GM21576 (cell line): ENCODE measurements around the gene MTHFD1.

ENCODE experiments used
- ATAC-seq: cut with Tn5 transposase; IDR thresholded peaks from one replicate; pipeline ENCODE4 v1.9.1; 2021; ENCODE audit warnings: mild to moderate bottlenecking, moderate library complexity; ENCODE audit not compliant: unreplicated experiment

Gene MTHFD1

DNA sequence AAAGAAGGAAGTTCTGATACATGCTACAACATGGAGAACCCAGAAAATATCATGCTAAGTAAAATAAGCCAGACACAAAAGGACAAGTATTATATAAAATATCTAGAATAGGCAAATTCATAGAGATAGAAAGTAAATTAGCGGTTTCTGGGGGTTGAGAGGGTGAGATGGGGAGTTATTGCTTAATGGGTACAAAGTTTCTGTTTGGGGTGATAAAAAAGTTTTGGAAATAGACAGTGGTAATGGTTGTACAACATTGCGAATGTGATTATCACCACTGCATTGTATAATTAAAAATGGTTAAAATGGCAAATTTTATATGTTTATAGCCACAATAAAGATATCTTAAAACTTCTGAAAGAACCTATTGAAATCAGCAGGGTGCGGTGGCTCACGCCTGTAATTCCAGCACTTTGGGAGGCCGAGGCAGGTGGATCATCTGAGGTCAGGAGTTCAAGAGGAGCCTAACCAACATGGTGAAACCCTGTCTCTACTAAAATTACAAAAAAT, 100.5 kb downstream of the MTHFD1 start:
- no peak for ATAC-seq

DNA sequence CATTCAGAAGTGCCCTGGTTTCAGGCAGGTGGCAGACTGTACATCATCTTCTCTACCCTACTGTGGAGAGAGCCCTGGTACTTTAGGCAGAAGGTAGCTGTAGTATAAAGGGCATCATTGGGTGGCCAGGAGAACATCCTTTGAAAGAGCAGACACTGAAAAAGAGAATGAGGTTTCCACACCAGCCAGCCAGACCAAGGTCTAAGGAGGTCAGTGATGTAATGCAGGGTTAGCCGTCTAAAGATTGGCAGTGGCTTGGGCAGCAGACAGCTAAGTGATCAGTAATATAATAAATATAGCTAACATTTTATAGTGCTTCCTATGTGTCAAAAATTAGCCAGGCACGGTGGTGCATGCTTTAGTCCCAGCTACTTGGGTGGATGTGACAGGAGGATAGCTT, 103.5 kb downstream of the MTHFD1 start:
- ATAC-seq, result no peak

DNA sequence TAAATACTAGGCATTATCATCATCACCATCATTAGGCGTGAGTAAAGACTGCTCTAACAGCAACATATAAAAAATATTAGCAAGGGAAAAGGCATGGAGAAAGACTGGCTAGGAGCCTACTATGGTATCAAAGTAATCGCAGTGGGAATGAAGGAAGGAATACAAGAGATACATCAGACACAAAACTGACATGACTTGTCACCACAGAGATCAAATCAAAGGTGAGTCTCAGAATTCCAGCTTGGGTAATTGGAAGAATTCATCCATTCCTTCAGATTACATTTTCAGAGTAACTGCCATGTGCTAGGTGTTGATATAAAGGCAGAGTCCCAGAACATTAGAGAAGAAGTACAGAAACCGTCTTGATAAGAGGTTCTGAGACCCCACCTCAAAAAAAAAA, 105.3 kb downstream of the MTHFD1 start:
- no peak for ATAC-seq

DNA sequence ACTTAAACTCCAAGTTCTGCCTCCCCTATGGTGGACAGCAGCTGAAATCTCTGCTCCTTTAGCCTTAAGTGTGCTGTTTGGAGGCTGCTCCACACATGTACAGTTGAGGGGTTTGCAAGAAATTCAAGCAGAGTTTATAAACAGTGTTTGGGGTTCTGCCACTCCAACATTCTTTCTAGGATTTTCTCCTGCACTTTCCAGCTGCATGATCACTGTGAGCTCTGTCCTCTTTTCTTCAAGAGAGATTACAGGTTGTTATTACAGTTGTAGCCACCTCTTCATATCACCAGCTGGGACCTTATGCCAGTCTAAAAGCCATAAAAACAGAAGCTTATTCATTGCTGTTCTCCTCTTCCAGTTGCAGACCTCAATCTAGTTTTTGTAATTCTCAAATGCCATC, 107.1 kb downstream of the MTHFD1 start:
- no peak for ATAC-seq

- no peak for ATAC-seq
Measured at GRCh38 chr14:64496764-64497163, 108.6 kb downstream of the MTHFD1 start.

DNA sequence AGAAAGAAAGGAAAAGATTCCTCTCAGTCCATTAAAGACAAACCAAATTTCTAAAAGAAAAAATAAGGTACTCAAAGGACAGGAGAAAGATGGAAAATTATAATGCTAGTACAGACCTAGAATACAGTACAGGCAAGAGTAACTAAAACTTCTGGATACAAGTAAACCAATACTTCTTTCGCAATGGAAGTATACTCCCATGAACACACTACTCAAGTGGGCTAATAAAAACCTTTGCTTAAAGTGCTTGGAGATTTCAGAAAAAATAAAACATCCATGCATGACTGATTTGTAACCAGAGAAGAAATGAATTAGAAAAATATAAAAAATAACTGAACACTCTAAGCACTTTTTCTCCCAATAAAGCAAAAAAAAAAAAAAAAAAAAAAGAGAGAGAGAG, 111.9 kb downstream of the MTHFD1 start:
- ATAC-seq, result no peak

DNA sequence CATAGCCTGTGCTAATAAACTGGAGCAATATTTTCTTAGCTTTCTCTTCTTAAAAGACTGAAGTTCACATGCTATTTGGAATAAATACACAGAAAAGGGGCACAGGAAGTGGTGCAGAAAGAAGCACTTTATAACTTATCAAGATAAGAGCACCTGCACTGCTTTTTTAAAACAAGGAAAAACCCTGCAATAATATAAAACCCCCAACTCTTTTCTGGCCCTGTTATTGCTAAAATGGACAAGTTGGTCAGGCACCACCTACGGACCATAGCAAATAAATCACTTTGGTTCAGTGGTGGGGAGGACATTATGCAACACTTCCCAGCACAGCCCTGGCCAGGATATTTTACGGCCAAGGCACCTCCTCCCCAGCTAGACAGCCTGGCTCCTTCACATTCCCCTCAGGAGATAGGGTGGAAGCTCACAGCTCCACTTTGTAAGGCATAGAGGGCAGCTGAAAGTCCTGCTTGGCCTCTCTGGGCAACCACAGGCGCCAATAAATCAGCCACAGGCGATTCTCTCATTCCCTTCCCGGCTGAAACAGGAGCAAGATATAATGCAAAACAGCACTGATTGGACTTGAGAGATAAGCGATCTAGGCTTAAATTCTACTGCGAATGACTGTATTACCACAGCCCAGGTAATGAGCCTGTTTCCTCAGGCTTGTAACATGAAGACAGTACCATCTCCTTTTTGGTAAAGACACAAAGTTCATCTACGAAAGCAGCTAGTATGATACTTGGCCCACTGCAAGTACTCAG, 113.4 kb downstream of the MTHFD1 start:
- no peak for ATAC-seq

DNA sequence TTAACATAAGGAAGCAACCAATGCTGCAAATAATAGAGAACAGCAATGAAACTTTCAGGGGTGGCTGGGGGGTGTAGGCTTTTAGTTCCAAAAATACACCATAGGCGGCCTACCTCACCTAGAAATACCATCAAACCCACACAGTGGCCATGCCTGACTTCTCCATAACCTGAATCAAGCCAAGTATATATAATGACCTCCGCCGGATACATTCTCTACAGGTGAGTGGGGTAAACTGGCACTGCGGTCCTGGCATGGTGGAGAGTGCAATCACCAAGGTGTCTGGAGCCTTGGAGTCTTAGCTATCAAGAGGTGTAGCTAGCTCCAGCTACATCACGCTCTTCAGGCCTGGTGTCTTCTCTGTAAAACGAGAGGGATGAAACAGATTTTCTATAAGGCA, 114.3 kb downstream of the MTHFD1 start:
- no peak for ATAC-seq

DNA sequence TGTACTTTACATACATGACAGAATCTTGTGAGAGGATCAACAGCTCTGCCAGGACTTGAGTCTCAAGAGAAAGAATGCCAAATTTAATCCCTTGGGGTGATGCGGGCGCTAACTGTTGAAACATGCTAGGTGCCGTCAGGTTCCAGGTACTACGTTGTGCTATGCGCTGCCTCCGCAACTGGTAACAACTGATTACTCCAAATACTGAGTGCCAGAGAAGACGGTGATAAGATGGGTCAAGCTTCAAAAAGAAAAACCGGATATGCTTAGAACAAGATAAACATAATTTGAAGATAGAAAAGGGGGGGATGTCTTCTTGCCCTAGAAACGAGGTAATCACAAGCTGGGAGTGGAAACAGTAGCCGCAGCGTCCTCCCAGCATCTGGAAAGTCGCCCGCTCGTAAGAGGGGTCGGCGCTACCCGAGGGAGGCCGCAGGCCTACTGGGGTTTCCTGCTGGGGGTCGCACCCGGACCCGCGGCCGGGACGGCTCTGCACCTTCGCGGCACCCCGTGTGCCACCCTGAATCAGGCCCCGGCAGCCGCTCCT, 114.8 kb downstream of the MTHFD1 start:
- ATAC-seq, result peak; percentile 2

- ATAC-seq, result peak; percentile 51
Measured at GRCh38 chr14:64503434-64504309, 115.5 kb downstream of the MTHFD1 start, which contains the start of gene ZBTB25. Gene ZBTB25, minus strand, starts transcription at chr14:64503838. Its CDS starts 13,305 bp downstream, at chr14:64490533.

- peak; percentile 17 for ATAC-seq
Measured at GRCh38 chr14:64504310-64504896, 116.2 kb downstream of the MTHFD1 start, which contains the start of gene ZBTB1. Gene ZBTB1, plus strand, starts transcription at chr14:64504770. Its CDS starts 16,735 bp downstream, at chr14:64521505.

- ATAC-seq, result peak; percentile 25
Measured at GRCh38 chr14:64504897-64505794, 117.0 kb downstream of the MTHFD1 start.

GRCh38 chr14:64506721-64507120, 118.6 kb downstream of the MTHFD1 start:
- no peak for ATAC-seq

- ATAC-seq, result no peak
Measured at GRCh38 chr14:64507376-64508156, 119.4 kb downstream of the MTHFD1 start.

DNA sequence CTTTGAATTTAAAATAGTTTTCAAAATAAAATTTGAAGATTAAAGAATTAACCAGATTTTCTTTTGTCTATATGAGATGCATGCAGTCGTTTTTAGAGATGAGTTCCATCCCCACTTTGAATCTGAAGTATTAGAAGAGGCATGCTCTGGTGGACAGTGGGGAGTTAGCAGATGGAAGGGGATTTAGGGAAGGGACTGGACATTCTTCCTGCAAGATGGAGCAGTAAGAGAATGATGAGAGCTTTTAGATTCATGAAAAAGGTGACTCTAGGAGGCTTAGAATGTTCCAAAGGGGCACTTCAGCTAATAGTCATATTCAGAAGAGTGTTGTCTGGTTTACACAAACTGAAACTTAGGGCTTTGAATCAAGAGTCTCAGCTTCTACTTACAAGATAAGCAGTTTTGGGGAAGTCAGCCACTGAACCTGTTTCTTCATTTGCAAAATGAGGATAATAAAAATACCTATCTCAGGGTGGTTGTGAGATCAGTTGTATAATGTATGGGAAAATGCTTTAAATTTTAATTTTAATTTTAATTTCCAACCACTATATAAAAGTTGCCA, 120.1 kb downstream of the MTHFD1 start:
- ATAC-seq, result no peak

GRCh38 chr14:64509036-64509435, 120.9 kb downstream of the MTHFD1 start:
- ATAC-seq, result no peak
